Astrocyte (in vitro differentiated cells and primary cell): ENCODE measurements around the gene IFT88. TPM values are rescaled to one million over a fixed set of nuclear protein-coding genes. Genes with fewer than 3 reads are reported as not detected.

ENCODE experiments used
- DNase-seq: peaks from one replicate; pipeline ENCODE4 v3.0.0-alpha.2; 2010; ENCODE audit warnings: low read depth
- FAIRE-seq: peaks from 2 replicates; lab custom pipeline; 2011; peaks lifted over from hg19 to GRCh38; lab: Jason Lieb, UNC
- H2AFZ ChIP-seq: 2 replicates; pipeline ENCODE4 v1.6.0; 2012; ENCODE audit warnings: low read depth, low read length, inconsistent platforms
- H3K27ac ChIP-seq: 2 replicates; pipeline ENCODE4 v1.5.1; 2011; ENCODE audit warnings: low read depth, low read length, inconsistent platforms
- H3K27me3 ChIP-seq: 2 replicates; pipeline ENCODE4 v1.6.0; 2011; ENCODE audit warnings: low read length, inconsistent platforms; ENCODE audit not compliant: insufficient read depth
- H3K36me3 ChIP-seq: 2 replicates; pipeline ENCODE4 v1.5.1; 2011; ENCODE audit warnings: low read length, inconsistent platforms; ENCODE audit not compliant: insufficient read depth
- H3K4me1 ChIP-seq: 2 replicates; pipeline ENCODE4 v1.5.1; 2011; ENCODE audit warnings: low read length, inconsistent platforms; ENCODE audit not compliant: insufficient read depth
- H3K4me2 ChIP-seq: 2 replicates; pipeline ENCODE4 v1.6.0; 2012; ENCODE audit warnings: low read length, inconsistent platforms
- H3K4me3 ChIP-seq: 2 replicates; pipeline ENCODE4 v1.5.1; 2011; ENCODE audit warnings: low read depth, mild to moderate bottlenecking, low read length, inconsistent platforms; ENCODE audit not compliant: insufficient read depth
- H3K79me2 ChIP-seq: 2 replicates; pipeline ENCODE4 v1.6.0; 2012; ENCODE audit warnings: mild to moderate bottlenecking, low read length, inconsistent platforms; ENCODE audit not compliant: insufficient read depth
- H3K9ac ChIP-seq: 2 replicates; pipeline ENCODE4 v1.6.0; 2012; ENCODE audit warnings: mild to moderate bottlenecking, low read length, inconsistent platforms
- H3K9me3 ChIP-seq: 2 replicates; pipeline ENCODE4 v1.5.1; 2012; ENCODE audit warnings: low read depth, mild to moderate bottlenecking, low read length, inconsistent platforms; ENCODE audit not compliant: insufficient read depth
- H4K20me1 ChIP-seq: 2 replicates; pipeline ENCODE4 v1.6.0; 2012; ENCODE audit warnings: low read length, inconsistent platforms; ENCODE audit not compliant: insufficient read depth
- H3K27ac Mint-ChIP-seq: one replicate; pipeline ENCODE4 v1.8.0; 2021; ENCODE audit warnings: mild to moderate bottlenecking, mixed read lengths; ENCODE audit not compliant: unreplicated experiment
- H3K27me3 Mint-ChIP-seq: one replicate; pipeline ENCODE4 v1.8.0; 2021; ENCODE audit warnings: low read depth, mixed read lengths; ENCODE audit not compliant: unreplicated experiment
- H3K36me3 Mint-ChIP-seq: one replicate; pipeline ENCODE4 v1.8.0; 2021; ENCODE audit warnings: low read depth, mixed read lengths; ENCODE audit not compliant: unreplicated experiment
- H3K4me1 Mint-ChIP-seq: one replicate; pipeline ENCODE4 v1.8.0; 2021; ENCODE audit warnings: low read depth, mixed read lengths; ENCODE audit not compliant: unreplicated experiment
- H3K4me3 Mint-ChIP-seq: one replicate; pipeline ENCODE4 v1.8.0; 2021; ENCODE audit warnings: mild to moderate bottlenecking, moderate library complexity, mixed read lengths; ENCODE audit not compliant: unreplicated experiment
- H3K9me3 Mint-ChIP-seq: one replicate; pipeline ENCODE4 v1.8.0; 2021; ENCODE audit warnings: mild to moderate bottlenecking, mixed read lengths; ENCODE audit not compliant: unreplicated experiment
- EZH2 ChIP-seq: IDR thresholded peaks from 2 replicates; pipeline ENCODE4 v1.6.1; 2012; ENCODE audit warnings: mild to moderate bottlenecking, low read length, inconsistent platforms; ENCODE audit not compliant: insufficient read depth
- total RNA-seq: library from RNA; stranded (reverse); gene quantifications from 2 replicates; pipeline ENCODE4 v1.2.1, GENCODE V29; 2021
- TF ChIP-seq, protein P1 (sequence below): IDR thresholded peaks from 2 replicates; pipeline ENCODE4 v1.5.1; 2011; ENCODE audit warnings: low read depth, mild to moderate bottlenecking, inconsistent platforms, low read length, moderate library complexity; ENCODE audit not compliant: insufficient read depth

Gene IFT88
- total RNA-seq, 1 donor from 2014 or later = 7.6 TPM

DNA sequence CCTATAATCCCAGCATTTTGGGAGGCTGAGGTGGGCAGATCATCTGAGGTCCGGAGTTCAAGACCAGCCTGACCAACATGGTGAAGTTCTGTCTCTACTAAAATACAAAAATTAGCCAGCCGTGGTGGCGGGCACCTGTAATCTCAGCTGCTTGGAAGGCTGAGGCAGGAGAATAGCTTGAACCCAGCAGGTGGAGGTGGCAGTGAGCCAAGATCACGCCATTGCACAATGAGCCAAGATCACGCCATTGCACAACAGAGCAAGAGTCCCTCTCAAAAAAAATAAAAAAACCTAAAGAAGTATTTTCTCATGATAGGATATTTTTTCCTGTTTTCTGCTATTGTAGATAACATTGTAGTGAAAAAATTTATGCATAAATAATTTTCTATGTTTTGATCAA is 13.3 kb downstream of the IFT88 start:
- Histone ChIP-seq H3K9me3 (no peaks in the 10 kb centered on the region), H2AFZ (no peak overlapping the region), H3K36me3 (peaks cover 9% of the 10 kb centered on the region), H3K4me1 (no peaks in the 10 kb centered on the region), H3K27ac (no peak overlapping the region), H3K79me2 (peaks cover 4% of the 10 kb centered on the region), H3K27me3 (no peaks in the 10 kb centered on the region), H3K4me2 (no peak overlapping the region), H3K9ac (no peak overlapping the region), H3K4me3 (no peak overlapping the region), H4K20me1 (no peaks in the 10 kb centered on the region)
- Mint-ChIP-seq H3K4me1 (no peaks in the 10 kb centered on the region), H3K36me3 (peaks cover 52% of the 10 kb centered on the region), H3K4me3 (no peak overlapping the region), H3K9me3 (peaks cover 28% of the 10 kb centered on the region), H3K27me3 (no peaks in the 10 kb centered on the region), H3K27ac (no peak overlapping the region)
- DNase-seq = no peak
- FAIRE-seq = no peak
- TF ChIP-seq EZH2 = no peak
- TF ChIP-seq, protein P1, sequence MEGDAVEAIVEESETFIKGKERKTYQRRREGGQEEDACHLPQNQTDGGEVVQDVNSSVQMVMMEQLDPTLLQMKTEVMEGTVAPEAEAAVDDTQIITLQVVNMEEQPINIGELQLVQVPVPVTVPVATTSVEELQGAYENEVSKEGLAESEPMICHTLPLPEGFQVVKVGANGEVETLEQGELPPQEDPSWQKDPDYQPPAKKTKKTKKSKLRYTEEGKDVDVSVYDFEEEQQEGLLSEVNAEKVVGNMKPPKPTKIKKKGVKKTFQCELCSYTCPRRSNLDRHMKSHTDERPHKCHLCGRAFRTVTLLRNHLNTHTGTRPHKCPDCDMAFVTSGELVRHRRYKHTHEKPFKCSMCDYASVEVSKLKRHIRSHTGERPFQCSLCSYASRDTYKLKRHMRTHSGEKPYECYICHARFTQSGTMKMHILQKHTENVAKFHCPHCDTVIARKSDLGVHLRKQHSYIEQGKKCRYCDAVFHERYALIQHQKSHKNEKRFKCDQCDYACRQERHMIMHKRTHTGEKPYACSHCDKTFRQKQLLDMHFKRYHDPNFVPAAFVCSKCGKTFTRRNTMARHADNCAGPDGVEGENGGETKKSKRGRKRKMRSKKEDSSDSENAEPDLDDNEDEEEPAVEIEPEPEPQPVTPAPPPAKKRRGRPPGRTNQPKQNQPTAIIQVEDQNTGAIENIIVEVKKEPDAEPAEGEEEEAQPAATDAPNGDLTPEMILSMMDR = no peak

DNA sequence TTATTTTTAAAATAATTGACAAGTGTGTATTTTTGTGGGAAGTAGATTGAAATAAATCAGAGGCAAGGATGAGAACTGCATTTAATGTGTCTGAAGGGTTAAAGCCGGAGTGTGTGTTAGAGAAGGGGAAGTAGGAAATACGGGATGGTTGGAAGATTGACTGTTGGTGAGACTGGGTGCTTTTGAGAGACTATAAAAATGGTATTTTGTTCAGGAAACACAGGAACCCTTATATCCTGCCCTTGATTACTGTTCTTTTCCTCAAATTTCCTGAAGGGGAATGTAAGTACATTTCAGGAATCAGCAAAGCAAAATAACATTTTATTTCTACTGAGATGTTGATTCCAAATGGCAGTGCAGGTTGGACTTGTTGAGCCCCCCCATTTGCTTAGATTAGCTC is 15.1 kb downstream of the IFT88 start:
- Mint-ChIP-seq H3K27me3 (no peaks in the 10 kb centered on the region), H3K27ac (no peak overlapping the region), H3K9me3 (peaks cover 21% of the 10 kb centered on the region), H3K4me3 (no peak overlapping the region), H3K4me1 (no peaks in the 10 kb centered on the region), H3K36me3 (peaks cover 39% of the 10 kb centered on the region)
- no peaks in the 10 kb centered on the region for H3K4me1 ChIP-seq
- no peaks in the 10 kb centered on the region for H3K9me3 ChIP-seq
- no peaks in the 10 kb centered on the region for H3K79me2 ChIP-seq
- DNase-seq = no peak
- H2AFZ ChIP-seq = no peak overlapping the region
- H3K27ac ChIP-seq = no peak overlapping the region
- no peak for FAIRE-seq
- H3K4me2 ChIP-seq = no peak overlapping the region
- no peaks in the 10 kb centered on the region for H3K27me3 ChIP-seq
- TF ChIP-seq EZH2 = no peak
- TF ChIP-seq, protein P1 = no peak
- H3K9ac ChIP-seq = no peak overlapping the region
- H3K36me3 ChIP-seq = peaks cover 5% of the 10 kb centered on the region
- H3K4me3 ChIP-seq = no peak overlapping the region
- no peaks in the 10 kb centered on the region for H4K20me1 ChIP-seq

DNA sequence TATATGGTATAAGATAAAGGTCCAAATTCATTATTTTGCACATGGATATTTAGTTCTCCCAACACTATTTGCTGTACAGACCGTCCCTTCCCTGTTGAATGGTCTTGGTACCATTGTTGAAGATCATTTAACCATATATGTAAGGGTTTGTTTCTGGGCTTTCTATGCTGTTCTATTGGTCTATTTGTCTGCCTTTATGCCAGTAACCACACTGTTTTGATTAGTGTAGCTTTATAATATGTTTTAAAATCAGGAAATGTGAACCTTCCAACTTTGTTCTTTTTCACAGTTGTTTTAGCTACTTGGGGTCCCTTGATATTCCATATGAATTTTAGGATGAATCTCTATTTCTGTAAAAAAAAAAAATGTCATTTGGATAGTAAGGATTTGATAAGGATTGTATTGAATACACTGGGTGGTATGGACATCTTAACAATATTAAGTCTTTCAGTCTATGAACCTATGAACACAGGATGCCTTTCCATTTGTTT is 16.9 kb downstream of the IFT88 start:
- Histone ChIP-seq H3K27me3 (no peaks in the 10 kb centered on the region), H3K36me3 (peaks cover 5% of the 10 kb centered on the region), H4K20me1 (no peaks in the 10 kb centered on the region), H3K4me2 (no peak overlapping the region), H3K9ac (no peak overlapping the region), H2AFZ (no peak overlapping the region), H3K9me3 (no peaks in the 10 kb centered on the region), H3K27ac (no peak overlapping the region), H3K79me2 (no peaks in the 10 kb centered on the region), H3K4me1 (no peaks in the 10 kb centered on the region), H3K4me3 (no peak overlapping the region)
- FAIRE-seq (no peak), DNase-seq (no peak)
- Mint-ChIP-seq H3K9me3 (peaks cover 17% of the 10 kb centered on the region), H3K4me3 (no peak overlapping the region), H3K36me3 (peaks cover 30% of the 10 kb centered on the region), H3K27me3 (no peaks in the 10 kb centered on the region), H3K4me1 (no peaks in the 10 kb centered on the region), H3K27ac (no peak overlapping the region)
- no peak for TF ChIP-seq EZH2
- TF ChIP-seq, protein P1 = no peak
